Kidney tubule cell (primary cell): Measurements from ENCODE around the gene ARHGAP40.

Experiments used
- DNase-seq: peaks from one replicate; pipeline ENCODE4 v3.0.0-alpha.2; 2018; ENCODE audit warnings: low spot score

Gene ARHGAP40

GRCh38 chr20:38685271-38685670 is 83.7 kb downstream of the ARHGAP40 start:
- DNase-seq, result no peak

- DNase-seq, result peak; percentile 45
Measured at GRCh38 chr20:38685853-38686473, 84.4 kb downstream of the ARHGAP40 start.

DNA sequence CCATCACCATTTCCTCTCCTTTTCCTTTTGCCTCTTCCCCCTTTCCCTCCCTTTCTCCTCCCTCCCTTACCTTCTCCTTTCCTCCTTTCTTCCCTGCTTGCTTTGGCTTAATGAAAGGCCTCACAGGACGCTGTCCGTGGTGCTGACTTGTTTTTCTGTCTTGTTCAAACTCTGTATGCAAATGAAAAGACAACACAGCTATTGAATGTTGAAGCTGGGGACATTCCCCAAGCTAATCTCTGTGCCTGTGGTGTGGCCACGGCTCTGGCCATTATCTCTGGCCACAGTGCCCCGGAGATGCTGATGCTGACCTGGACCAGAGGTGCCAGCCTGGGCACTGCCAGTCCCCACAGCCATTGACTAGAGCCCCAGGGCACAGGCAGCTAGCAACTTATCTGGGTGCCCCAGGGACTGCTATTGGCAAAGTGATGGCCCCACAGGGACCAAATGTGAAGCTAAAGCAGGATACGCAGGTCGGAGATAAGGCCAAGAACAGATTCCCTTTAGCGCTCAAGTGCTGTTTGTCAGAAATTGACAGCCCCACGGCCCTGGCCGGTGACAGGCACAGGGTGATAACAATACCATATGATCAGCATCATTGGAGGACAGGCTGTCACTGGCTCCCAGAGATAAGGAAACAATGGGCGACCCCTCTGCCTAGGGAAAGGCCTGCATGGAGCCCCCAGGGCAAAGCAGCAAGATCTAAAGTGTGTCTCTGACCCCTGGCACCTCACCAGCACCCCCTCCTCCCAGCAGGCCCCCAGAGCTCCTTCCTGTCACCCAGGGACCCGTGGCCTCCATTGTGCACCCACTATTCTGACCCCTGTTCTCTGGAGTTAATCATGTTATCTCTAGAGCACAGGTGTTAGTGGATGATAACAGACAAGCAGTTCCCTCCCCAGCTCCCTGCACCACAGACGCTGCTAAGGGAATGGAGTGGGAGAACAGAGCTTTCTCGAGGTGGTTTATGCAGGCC is 91.1 kb downstream of the ARHGAP40 start:
- peak; percentile 62 for DNase-seq

GRCh38 chr20:38697306-38697705 is 95.7 kb downstream of the ARHGAP40 start:
- no peak for DNase-seq

DNA sequence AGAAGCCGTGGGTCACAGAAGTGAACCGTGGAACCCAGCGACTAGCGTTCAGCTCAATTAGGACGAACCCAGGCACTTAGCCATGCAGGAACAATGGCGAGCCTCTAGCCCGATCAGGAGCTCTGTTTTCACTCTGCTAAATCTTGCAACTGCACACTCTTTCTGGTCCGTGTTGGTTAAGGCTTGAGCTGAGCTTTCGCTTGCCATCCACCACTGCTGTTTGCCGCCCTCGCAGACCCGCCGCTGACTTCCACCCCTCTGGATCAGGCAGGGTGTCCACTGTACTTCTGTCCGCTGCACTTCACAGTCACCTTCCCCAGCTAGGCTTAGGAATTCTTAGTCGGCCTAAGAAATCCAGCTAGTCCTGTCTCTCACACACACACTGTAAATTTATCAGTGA is 96.9 kb downstream of the ARHGAP40 start:
- DNase-seq, result no peak

DNA sequence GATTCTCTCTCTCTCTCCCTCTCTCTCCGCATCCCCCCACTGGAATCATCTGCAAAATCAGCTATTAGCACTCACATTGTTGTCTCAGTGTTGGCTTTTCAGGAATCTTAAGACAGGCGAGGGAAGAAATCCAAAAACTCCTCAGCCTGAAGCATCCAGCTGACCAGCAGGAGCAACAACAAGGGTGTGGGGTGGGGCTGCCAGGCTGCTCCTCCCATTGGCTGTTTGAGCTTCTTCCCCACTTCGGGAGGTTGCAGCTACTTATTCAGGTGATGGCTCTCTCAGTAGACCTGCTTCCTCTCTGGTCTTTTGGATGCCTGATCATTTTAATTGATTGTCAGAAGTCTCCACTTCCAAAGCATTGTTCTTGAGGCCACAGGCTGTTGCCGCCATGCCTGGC is 98.5 kb downstream of the ARHGAP40 start:
- no peak for DNase-seq
